ENCODE results near the gene POLR2J3. TPM values are rescaled to one million over a fixed set of nuclear protein-coding genes. Genes with fewer than 3 reads are reported as not detected.
"Not testable (repeated sequence)": the region's sequence is repeated elsewhere in the genome, so short reads cannot be mapped to it uniquely, and the experiment has no call there.

The POLR2J3 gene
- total RNA-seq, 1 donor from 2014 or later, result 24.2 TPM

GRCh38 chr7:102527822-102528793 lies 44.3 kb downstream of the POLR2J3 start:
- H3K4me3 Mint-ChIP-seq; H3K27me3 Mint-ChIP-seq (ENCODE audit: low read depth); DNase-seq (ENCODE audit: low read depth, low spot score); H3K27ac Mint-ChIP-seq (ENCODE audit: unreplicated experiment); H3K9me3 Mint-ChIP-seq; H3K4me1 Mint-ChIP-seq; H3K36me3 Mint-ChIP-seq (ENCODE audit: low read depth): not testable (repeated sequence)

GRCh38 chr7:102527182-102527581 lies 45.2 kb downstream of the POLR2J3 start:
- H3K4me3 Mint-ChIP-seq; DNase-seq (ENCODE audit: low read depth, low spot score); H3K36me3 Mint-ChIP-seq (ENCODE audit: low read depth): not testable (repeated sequence)

GRCh38 chr7:102524803-102525202 lies 47.6 kb downstream of the POLR2J3 start:
- H3K27ac Mint-ChIP-seq (ENCODE audit: unreplicated experiment); H3K4me3 Mint-ChIP-seq; H3K27me3 Mint-ChIP-seq (ENCODE audit: low read depth); DNase-seq (ENCODE audit: low read depth, low spot score); H3K4me1 Mint-ChIP-seq; H3K36me3 Mint-ChIP-seq (ENCODE audit: low read depth); H3K9me3 Mint-ChIP-seq: not testable (repeated sequence)

More at GRCh38 chr7:102527182-102527581, 45.2 kb downstream of the POLR2J3 start:
- not testable (repeated sequence) for H3K27me3 Mint-ChIP-seq (ENCODE audit: low read depth); H3K9me3 Mint-ChIP-seq; H3K27ac Mint-ChIP-seq (ENCODE audit: unreplicated experiment); H3K4me1 Mint-ChIP-seq

- H3K4me3 Mint-ChIP-seq; H3K4me1 Mint-ChIP-seq; H3K27ac Mint-ChIP-seq (ENCODE audit: unreplicated experiment); DNase-seq (ENCODE audit: low read depth, low spot score); H3K9me3 Mint-ChIP-seq; H3K36me3 Mint-ChIP-seq (ENCODE audit: low read depth); H3K27me3 Mint-ChIP-seq (ENCODE audit: low read depth): not testable (repeated sequence)
These were observed 51.6 kb downstream of the POLR2J3 start for GRCh38 chr7:102520797-102521196.

GRCh38 chr7:102517550-102518147 lies 54.7 kb downstream of the POLR2J3 start, which contains the start of gene RASA4B:
Gene RASA4B (minus strand): TSS chr7:102517777. CDS start chr7:102517710, 67 bp downstream.
- not testable (repeated sequence) for H3K4me3 Mint-ChIP-seq

More at GRCh38 chr7:102517550-102518147, 54.7 kb downstream of the POLR2J3 start, which contains the start of gene RASA4B:
- not testable (repeated sequence) for H3K4me1 Mint-ChIP-seq; H3K27ac Mint-ChIP-seq (ENCODE audit: unreplicated experiment); DNase-seq (ENCODE audit: low read depth, low spot score); H3K27me3 Mint-ChIP-seq (ENCODE audit: low read depth); H3K36me3 Mint-ChIP-seq (ENCODE audit: low read depth); H3K9me3 Mint-ChIP-seq

Other genes with a start within 250 kb of the POLR2J3 start
- not detected in 2 replicates for gene SPDYE6, start 216.1 kb downstream of the POLR2J3 start, total RNA-seq
- gene PRKRIP1, start 176.2 kb downstream of the POLR2J3 start, total RNA-seq, result 38.3 and 41.9 TPM in 2 replicates
- 48.5 and 51.3 TPM in 2 replicates for gene ORAI2, start 139.0 kb downstream of the POLR2J3 start, total RNA-seq
- 16.9 and 20.6 TPM in 2 replicates for gene ALKBH4, start 107.7 kb downstream of the POLR2J3 start, total RNA-seq
- gene LRWD1, start 107.6 kb downstream of the POLR2J3 start, total RNA-seq, result 36.7 and 43.2 TPM in 2 replicates
- 61.1 and 62.1 TPM in 2 replicates for gene POLR2J, start 93.7 kb downstream of the POLR2J3 start, total RNA-seq
- gene RASA4B, start 54.8 kb downstream of the POLR2J3 start, total RNA-seq, result 4.5 and 7.2 TPM in 2 replicates
- gene UPK3BL2, start 28.9 kb downstream of the POLR2J3 start, total RNA-seq, result 6.7 and 8.6 TPM in 2 replicates
- gene SPDYE2, start 21.4 kb downstream of the POLR2J3 start, total RNA-seq, result not detected in 2 replicates
- gene RASA4, start 44.2 kb upstream of the POLR2J3 start, total RNA-seq, result 13.6 and 18.9 TPM in 2 replicates
- gene UPK3BL1, start 70.2 kb upstream of the POLR2J3 start, total RNA-seq, result 14.5 and 17.3 TPM in 2 replicates
- gene SPDYE2B, start 77.7 kb upstream of the POLR2J3 start, total RNA-seq, result not detected in 2 replicates
- gene POLR2J2, start 99.1 kb upstream of the POLR2J3 start, total RNA-seq, result 1.3 and 5.8 TPM in 2 replicates
- 7.7 and 9.0 TPM in 2 replicates for gene FAM185A, start 176.4 kb upstream of the POLR2J3 start, total RNA-seq